ENCODE data around the gene NDUFB8. TPM values are rescaled to one million over a fixed set of nuclear protein-coding genes. Genes with fewer than 3 reads are reported as not detected.

NDUFB8 gene
- total and polyA plus RNA-seq, 2 of the 4 experiments (the other 2 are of a cell fraction), result 99.1 to 265 TPM

- Histone ChIP-seq H2AK9ac (replicated peaks; ENCODE audit: low read depth, low read length, poor library complexity) (no peak overlapping the region), H2BK15ac (ENCODE audit: low read depth, low read length) (no peak overlapping the region), H3K4me3 (ENCODE audit: insufficient read depth, low read depth, low read length) (peak overlapping the region; percentile 38), H4K20me1 (ENCODE audit: insufficient read depth, low read length) (no peaks in the 10 kb centered on the region; the same call in 1 of the 2 replicates), H2BK120ac (ENCODE audit: low read depth, low read length) (no peak overlapping the region), H3K9ac (ENCODE audit: low read depth, low read length) (no peak overlapping the region), H3K79me1 (ENCODE audit: low read depth in 1 of 2, low read length in 2 of 2) (no peaks in the 10 kb centered on the region), H4K91ac (ENCODE audit: insufficient read depth, low read depth, low read length) (no peak overlapping the region), H4K8ac (ENCODE audit: low read depth in 2 of 2, low read length in 2 of 2) (no peak overlapping the region), H3K36me3 (ENCODE audit: control insufficient read depth, insufficient read depth, low read length) (no peaks in the 10 kb centered on the region), H2AFZ (replicated peaks; ENCODE audit: low read length, poor library complexity) (peak overlapping the region; percentile 91), H3K4ac (ENCODE audit: low read depth, low read length) (no peak overlapping the region), H2BK20ac (ENCODE audit: low read depth, low read length) (no peak overlapping the region), H2BK5ac (ENCODE audit: low read depth, low read length, poor library complexity, severe bottlenecking) (no peak overlapping the region), H3K14ac (replicated peaks; ENCODE audit: low read depth, low read length) (no peak overlapping the region), H4K5ac (ENCODE audit: low read depth, low read length) (no peak overlapping the region), H3K18ac (ENCODE audit: low read depth, low read length) (no peak overlapping the region), H3K27ac (ENCODE audit: insufficient read depth, low read length) (no peak overlapping the region), H3K4me1 (ENCODE audit: control insufficient read depth, insufficient read depth, low read length) (peaks cover 4% of the 10 kb centered on the region; the same call in 1 of the 2 replicates), H3K27me3 (ENCODE audit: control insufficient read depth, insufficient read depth, low read length) (peaks cover 36% of the 10 kb centered on the region), H2AK5ac (ENCODE audit: low read depth, low read length) (no peak overlapping the region), H3K23ac (ENCODE audit: low read depth, low read length) (no peak overlapping the region), H3K9me1 (ENCODE audit: insufficient read depth, low read length) (no peaks in the 10 kb centered on the region), H3K4me2 (ENCODE audit: low read depth, low read length) (peak overlapping the region; percentile 89), H3K9me3 (ENCODE audit: control insufficient read depth, insufficient read depth, low read length) (no peaks in the 10 kb centered on the region), H3K56ac (ENCODE audit: extremely low read depth, insufficient read depth, low read length) (no peak overlapping the region)
- CTCF ChIA-PET, result interaction anchor here (1.1 to 2.1 kb wide), 4 partner anchors 11 to 37 kb away, joined by 5 to 22 read pairs (median 14); no protein-coding TSS in a partner anchor
- ATAC-seq (ENCODE audit: low read depth) (peak; percentile 95), DNase-seq (peak; percentile 81)
- in situ Hi-C loops (cut with MboI; ENCODE audit: low sequenced_read_pairs), result no loop called here
- 3% methylated on average over 6 of the region's 19 CpGs; no CpG with 5 or more reads in 1 of the 2 experiments for WGBS, 2 experiments (ENCODE audit: extremely low coverage in 2 of 2, insufficient read length in 1 of 2)
- POLR2A ChIA-PET (ENCODE audit: unreplicated experiment), result no interaction called here
- intact Hi-C loops (cut with micrococcal nuclease), result loop anchor here (1.0 kb wide), 2 partner anchors 27 to 397 kb away; no protein-coding TSS in a partner anchor
- TF ChIP-seq MXI1 (IDR thresholded peaks at IDR 0.05; ENCODE audit: borderline replicate concordance, low read depth, low read length) (no peak), RFX5 (IDR thresholded peaks at IDR 0.05; ENCODE audit: low read depth, low read length) (peak; percentile 99), ELK1 (IDR thresholded peaks at IDR 0.05; ENCODE audit: borderline replicate concordance, low read depth, low read length) (no peak), USF2 (IDR thresholded peaks at IDR 0.05; ENCODE audit: low read depth, low read length) (peak; percentile 33; the same call in 1 of the 2 replicates), CTCF (conservative IDR thresholded peaks at IDR 0.05; ENCODE audit: low read depth, low read length) (no peak), BHLHE40 (IDR thresholded peaks at IDR 0.05; ENCODE audit: low read depth, low read length) (peak; percentile 93), MAFK (IDR thresholded peaks at IDR 0.05; ENCODE audit: low read depth, low read length) (no peak)
- dilution Hi-C loops (cut with HindIII; ENCODE audit: low sequenced_read_pairs, unreplicated experiment), result no loop called here
- no TSS peak for BruUV-seq (replicated peaks)
Observed at GRCh38 chr10:100481462-100482081, 48.1 kb downstream of the NDUFB8 start.

All from IMR-90 (cell line).